Liver (tissue), 9 donors: ENCODE data around the gene ART5. TPM values are rescaled to one million over a fixed set of nuclear protein-coding genes. Genes with fewer than 3 reads are reported as not detected.
"Not testable (repeated sequence)": the region's sequence is repeated elsewhere in the genome, so short reads cannot be mapped to it uniquely, and the experiment has no call there.

Experiments
- DNase-seq: peaks from one replicate; pipeline ENCODE4 v3.0.0-alpha.2; 2017; ENCODE audit warnings: low spot score
- H3K27ac ChIP-seq, 2 donors: one replicate each; pipeline ENCODE4 v1.7.0; 2013; ENCODE audit warnings: inconsistent platforms in 2 of 2, low read length in 2 of 2, control low read depth in 1 of 2, low read depth in 1 of 2, mild to moderate bottlenecking in 1 of 2
- H3K27me3 ChIP-seq, 4 donors: one replicate each; pipeline versions ENCODE4 v1.6.1 to v1.7.0; 2013; ENCODE audit warnings: low read length in 3 of 4, inconsistent platforms in 1 of 4, mild to moderate bottlenecking in 1 of 4, moderate library complexity in 1 of 4; ENCODE audit not compliant: control insufficient read depth in 4 of 4, insufficient read depth in 4 of 4
- H3K36me3 ChIP-seq, 4 donors: one replicate each; pipeline versions ENCODE4 v1.6.1 to v1.7.0; 2013; ENCODE audit warnings: low read length in 3 of 4, mild to moderate bottlenecking in 3 of 4, low read depth in 1 of 4, moderate library complexity in 1 of 4; ENCODE audit not compliant: control insufficient read depth in 4 of 4, insufficient read depth in 3 of 4
- H3K4me1 ChIP-seq, 4 donors: one replicate each; pipeline versions ENCODE4 v1.6.1 to v1.7.0; 2013; ENCODE audit warnings: low read length in 3 of 4, mild to moderate bottlenecking in 3 of 4, moderate library complexity in 1 of 4; ENCODE audit not compliant: control insufficient read depth in 4 of 4, insufficient read depth in 4 of 4
- H3K4me3 ChIP-seq, 3 donors: one replicate each; pipeline versions ENCODE4 v1.6.1 to v1.7.0; 2013; ENCODE audit warnings: low read length in 3 of 3, control low read depth in 1 of 3, low read depth in 1 of 3, mild to moderate bottlenecking in 1 of 3
- H3K9ac ChIP-seq, 2 donors: one replicate each; pipeline ENCODE4 v1.7.0; 2013; ENCODE audit warnings: low read length in 2 of 2, mild to moderate bottlenecking in 2 of 2, moderate library complexity in 2 of 2, control low read depth in 1 of 2, low read depth in 1 of 2
- H3K9me3 ChIP-seq, 4 donors: one replicate each; pipeline versions ENCODE4 v1.6.1 to v1.7.0; 2013; ENCODE audit warnings: low read length in 3 of 4; ENCODE audit not compliant: control insufficient read depth in 4 of 4
- CTCF ChIP-seq: fragments of 150-350 bp; IDR thresholded peaks from 2 replicates; pipeline ENCODE4 v1.5.1; 2017; ENCODE audit warnings: improper control_type of control experiment, low read depth, low read length; ENCODE audit not compliant: missing input control
- EGR1 ChIP-seq, 2 donors: IDR thresholded peaks; 2 replicates each; pipeline ENCODE4 v1.6.1; 2016 to 2018; ENCODE audit warnings: antibody characterized with exemption in 2 of 2, low read depth in 2 of 2
- FOXA1 ChIP-seq: IDR thresholded peaks from 2 replicates; pipeline ENCODE4 v1.6.1; 2016; ENCODE audit warnings: antibody characterized with exemption
- FOXA2 ChIP-seq: IDR thresholded peaks from 2 replicates; pipeline ENCODE4 v1.6.1; 2016; ENCODE audit warnings: antibody characterized with exemption
- HNF4G ChIP-seq: IDR thresholded peaks from 2 replicates; pipeline ENCODE4 v1.6.1; 2016; ENCODE audit warnings: antibody characterized with exemption
- JUND ChIP-seq, 2 donors: IDR thresholded peaks; 2 replicates each; pipeline ENCODE4 v1.6.1; 2016; ENCODE audit warnings: antibody characterized with exemption in 2 of 2
- MAX ChIP-seq: IDR thresholded peaks from 2 replicates; pipeline ENCODE4 v1.6.1; 2016; ENCODE audit warnings: antibody characterized with exemption
- NR2F2 ChIP-seq: IDR thresholded peaks from 2 replicates; pipeline ENCODE4 v1.6.1; 2016; ENCODE audit warnings: antibody characterized with exemption
- RAD21 ChIP-seq, 2 donors: IDR thresholded peaks; 2 replicates each; pipeline ENCODE4 v1.6.1; 2016; ENCODE audit warnings: antibody characterized with exemption in 2 of 2, mild to moderate bottlenecking in 2 of 2
- SP1 ChIP-seq: IDR thresholded peaks from 2 replicates; pipeline ENCODE4 v1.6.1; 2018; ENCODE audit warnings: antibody characterized with exemption, mild to moderate bottlenecking
- TAF1 ChIP-seq: conservative IDR thresholded peaks from 2 replicates; pipeline ENCODE4 v1.6.1; 2016; ENCODE audit warnings: antibody characterized with exemption, mild to moderate bottlenecking
- YY1 ChIP-seq: IDR thresholded peaks from 2 replicates; pipeline ENCODE4 v1.6.1; 2016; ENCODE audit warnings: antibody characterized with exemption, mild to moderate bottlenecking
- ZBTB33 ChIP-seq: IDR thresholded peaks from 2 replicates; pipeline ENCODE4 v1.6.1; 2016; ENCODE audit warnings: antibody characterized with exemption
- WGBS: extraction: QIAGEN DNeasy Blood & Tissue Kit; methylation state at CpG from one replicate; pipeline ENCODE4 v1.1.7; 2013; 5-methylcytosine and 5-hydroxymethylcytosine counted together
- polyA plus RNA-seq, 2 donors: library from polyadenylated mRNA; stranded (reverse) in 1 of 2; unstranded in 1 of 2; fragments of 200-250 nt in 1 of 2; fragments of >200 nt in 1 of 2; fragmentation: Nextera tagmentation in 1 of 2; extraction: Ambion mirVana in 1 of 2; gene quantifications; one replicate each; pipeline versions ENCODE4 v1.2.1 to v1.2.3, GENCODE V29; 2013 to 2015
- total RNA-seq, 2 donors: library from RNA; depleted of rRNA; stranded (reverse); fragments of >200 nt; gene quantifications; one replicate each; pipeline ENCODE4 v1.2.3, GENCODE V29; 2014
- donor health status: healthy.
- donor health status: healthy.
- donor health status: healthy.
- donor health status: healthy.
- donor health status: healthy.

The ART5 gene
- total and polyA plus RNA-seq, 4 donors, result 0.17 to 0.93 TPM; not detected in 2

DNA sequence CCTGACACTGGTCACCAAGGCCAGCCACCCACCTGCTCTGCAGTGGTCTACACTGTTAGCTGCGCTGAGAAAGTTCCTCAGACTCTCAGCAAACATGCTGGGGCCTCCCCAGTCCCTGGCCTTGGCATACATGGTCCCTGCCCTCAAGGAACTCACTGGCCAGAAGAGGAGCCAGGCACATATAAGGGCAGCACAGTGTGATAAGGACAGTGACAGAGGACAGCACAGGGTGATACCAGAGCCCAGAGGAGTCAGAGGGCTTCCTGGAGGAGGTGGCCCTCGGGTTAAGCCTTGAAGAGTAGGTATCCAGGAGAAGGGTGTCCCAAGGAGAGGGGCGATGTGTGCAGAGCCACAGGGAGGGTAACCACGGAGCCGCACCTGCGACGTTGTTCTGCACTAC, 3.8 kb upstream of the ART5 start:
- H3K9me3 ChIP-seq, result no peaks in the 10 kb centered on the region
- WGBS, result 91% methylated on average over 7 of the region's 7 CpGs
- TF ChIP-seq NR2F2 (no peak), JUND (IDR thresholded peaks at IDR 0.05) (no peak), ZBTB33 (no peak), FOXA2 (no peak), HNF4G (no peak), TAF1 (no peak), CTCF (no peak), YY1 (no peak), RAD21 (IDR thresholded peaks at IDR 0.05) (no peak), SP1 (no peak), EGR1 (IDR thresholded peaks at IDR 0.05; ENCODE audit: low read depth in 2 of 2) (no peak), FOXA1 (no peak)
- H3K4me1 ChIP-seq, result peaks cover 6 to 20% (median 9%) of the 10 kb centered on the region in 4 donors
- no peak overlapping the region for H3K4me3 ChIP-seq
- H3K27me3 ChIP-seq, result no peaks in the 10 kb centered on the region
- H3K36me3 ChIP-seq, result no peaks in the 10 kb centered on the region
- DNase-seq, result no peak
- no peak overlapping the region for H3K27ac ChIP-seq
- no peak overlapping the region for H3K9ac ChIP-seq

DNA sequence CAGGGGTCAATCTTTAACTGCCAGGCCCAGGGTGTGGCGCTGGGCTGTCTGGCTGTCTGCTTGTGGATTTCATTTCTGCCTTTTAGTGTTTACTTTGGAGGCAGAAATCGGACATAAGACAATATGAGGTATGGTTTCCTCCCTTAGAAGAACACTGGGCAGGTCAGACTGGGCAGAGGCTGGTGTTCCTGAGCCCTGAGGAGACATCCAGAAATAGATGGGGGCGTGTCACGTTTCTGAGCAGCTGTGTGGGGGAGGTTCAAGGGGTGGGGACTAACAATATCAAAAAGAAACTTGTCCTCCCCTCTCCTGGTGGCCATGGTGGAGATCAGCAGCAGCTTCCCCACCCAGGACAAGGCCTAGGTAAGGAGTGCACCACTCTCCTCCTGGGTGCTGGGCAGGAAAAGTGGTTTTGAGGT, 3.0 kb upstream of the ART5 start, which contains the start of gene ART1:
ART1 (plus strand) TSS at position 312 of the 419 bp plus-strand sequence. CDS start 14,086 bp downstream, outside the sequence.
- no peaks in the 10 kb centered on the region for H3K27me3 ChIP-seq
- 63% methylated on average over 4 of the region's 4 CpGs for WGBS

DNA sequence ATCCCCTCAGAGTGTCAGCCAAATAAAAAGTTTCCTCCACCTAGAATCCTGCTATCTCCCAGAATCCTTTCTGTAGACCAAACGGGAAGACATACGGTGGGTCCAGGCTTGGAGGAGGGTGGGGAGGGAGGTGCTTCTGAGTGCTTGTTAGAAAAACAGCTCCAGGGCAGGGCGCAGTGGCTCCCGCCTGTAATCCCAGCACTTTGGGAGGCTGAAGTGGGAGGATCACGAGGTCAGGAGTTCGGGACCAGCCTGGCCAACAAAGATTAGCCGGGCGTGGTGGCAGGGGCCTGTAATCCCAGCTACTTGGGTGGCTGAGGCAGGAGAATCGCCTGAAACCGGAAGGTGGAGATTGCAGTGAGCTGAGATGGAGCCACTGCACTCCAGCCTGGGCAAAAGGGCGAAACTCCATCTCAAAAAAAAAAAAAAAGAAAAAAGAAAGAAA, 1.3 kb upstream of the ART5 start:
- WGBS, result 63% methylated on average over 11 of the region's 11 CpGs
- not testable (repeated sequence) for DNase-seq, H3K27me3 ChIP-seq, H3K27ac ChIP-seq, H3K9ac ChIP-seq, H3K36me3 ChIP-seq, H3K9me3 ChIP-seq, H3K4me3 ChIP-seq
- H3K4me1 ChIP-seq, result peaks cover 6 to 20% (median 9%) of the 10 kb centered on the region in 4 donors

More for the DNA sequence above, 3.0 kb upstream of the ART5 start, which contains the start of gene ART1:
- Histone ChIP-seq H3K4me3 (no peak within 1 kb of the TSS), H3K9me3 (no peaks in the 10 kb centered on the region), H3K9ac (no peak within 1 kb of the TSS), H3K4me1 (peaks cover 6 to 20% (median 9%) of the 10 kb centered on the region in 4 donors), H3K27ac (no peak within 1 kb of the TSS), H3K36me3 (no peaks in the 10 kb centered on the region)
- DNase-seq, result no peak
- TF ChIP-seq ZBTB33 (no peak), MAX (no peak), JUND (IDR thresholded peaks at IDR 0.05) (no peak)
